Endodermal cell (in vitro differentiated cells): ENCODE measurements around the gene CLDN12. TPM values are rescaled to one million over a fixed set of nuclear protein-coding genes. Genes with fewer than 3 reads are reported as not detected.
"Not testable (repeated sequence)": the region's sequence is repeated elsewhere in the genome, so short reads cannot be mapped to it uniquely, and the experiment has no call there.

Experiments
- DNase-seq: peaks from one replicate; pipeline ENCODE4 v3.0.0-alpha.2; 2017
- H3K27ac ChIP-seq: 2 replicates; pipeline ENCODE4 v1.5.1; 2013; ENCODE audit warnings: mild to moderate bottlenecking, low read depth, low read length, moderate library complexity
- H3K27me3 ChIP-seq: 2 replicates; pipeline ENCODE4 v1.6.1; 2013; ENCODE audit warnings: mild to moderate bottlenecking, low read length, moderate library complexity; ENCODE audit not compliant: insufficient read depth, control insufficient read depth, poor library complexity, severe bottlenecking
- H3K36me3 ChIP-seq: 2 replicates; pipeline ENCODE4 v1.7.0; 2013; ENCODE audit warnings: mild to moderate bottlenecking, low read length, moderate library complexity; ENCODE audit not compliant: control insufficient read depth, insufficient read depth
- H3K4me1 ChIP-seq: one replicate; pipeline ENCODE4 v1.7.0; 2013; ENCODE audit warnings: low read length; ENCODE audit not compliant: control insufficient read depth, insufficient read depth
- H3K4me3 ChIP-seq: 2 replicates; pipeline ENCODE4 v1.5.1; 2013; ENCODE audit warnings: mild to moderate bottlenecking, low read length, moderate library complexity
- H3K9ac ChIP-seq: 2 replicates; pipeline ENCODE4 v1.6.1; 2013; ENCODE audit warnings: mild to moderate bottlenecking, low read length, moderate library complexity; ENCODE audit not compliant: poor library complexity, severe bottlenecking; ENCODE audit errors: extremely low read depth
- H3K9me3 ChIP-seq: 2 replicates; pipeline ENCODE4 v1.6.1; 2013; ENCODE audit warnings: mild to moderate bottlenecking, low read length, moderate library complexity; ENCODE audit not compliant: control insufficient read depth
- H3K27ac Mint-ChIP-seq: 2 replicates; pipeline ENCODE4 v1.8.0; 2020; ENCODE audit warnings: mixed read lengths
- H3K27me3 Mint-ChIP-seq: 2 replicates; pipeline ENCODE4 v1.8.0; 2021; ENCODE audit warnings: mild to moderate bottlenecking, mixed read lengths; ENCODE audit not compliant: insufficient read depth
- H3K36me3 Mint-ChIP-seq: 2 replicates; pipeline ENCODE4 v1.8.0; 2020; ENCODE audit warnings: low read depth, mixed read lengths
- H3K4me1 Mint-ChIP-seq: 2 replicates; pipeline ENCODE4 v1.8.0; 2020; ENCODE audit warnings: mixed read lengths
- H3K4me3 Mint-ChIP-seq: 2 replicates; pipeline ENCODE4 v1.8.0; 2020; ENCODE audit warnings: mild to moderate bottlenecking, moderate library complexity, mixed read lengths
- H3K9me3 Mint-ChIP-seq: 2 replicates; pipeline ENCODE4 v1.8.0; 2020; ENCODE audit warnings: mild to moderate bottlenecking, mixed read lengths
- CTCF ChIP-seq: fragments of 200-600 bp; sonication (generic); conservative IDR thresholded peaks from 2 replicates; pipeline ENCODE4 v1.5.0; 2021; ENCODE audit warnings: antibody characterized with exemption, mild to moderate bottlenecking
- WGBS, 2 experiments: methylation state at CpG; one replicate each; pipeline versions ENCODE4 v1.1.5 to v1.1.7; 2013; ENCODE audit warnings: missing lambda C conversion rate in 2 of 2, mixed read lengths in 1 of 2; ENCODE audit not compliant: insufficient coverage in 1 of 2, insufficient read length in 1 of 2; 5-methylcytosine and 5-hydroxymethylcytosine counted together
- total RNA-seq, 2 donors: library from RNA; stranded (reverse); fragmentation: NEBNext Ultra II Directional in 1 of 2; extraction: Animal tissue kit (Norgen Biotek cat#: 25700) in 1 of 2; gene quantifications; 2 replicates in 1 of 2; 3 replicates in 1 of 2; pipeline ENCODE4 v1.2.1, GENCODE V29; 2021

CLDN12 gene
- total RNA-seq, 2 donors from 2014 or later = 50.3 to 51.6 TPM

GRCh38 chr7:90461219-90461618 lies 58.0 kb downstream of the CLDN12 start:
- Histone ChIP-seq H3K4me3 (no peak overlapping the region), H3K27ac (no peak overlapping the region), H3K9me3 (peaks cover 25% of the 10 kb centered on the region), H3K36me3 (no peaks in the 10 kb centered on the region), H3K27me3 (peaks cover 2% of the 10 kb centered on the region), H3K4me1 (no peaks in the 10 kb centered on the region), H3K9ac (no peak overlapping the region)
- DNase-seq = no peak
- Mint-ChIP-seq H3K4me3 (no peak overlapping the region), H3K27ac (no peak overlapping the region), H3K36me3 (no peaks in the 10 kb centered on the region), H3K9me3 (peaks cover 38% of the 10 kb centered on the region), H3K4me1 (peaks cover 14% of the 10 kb centered on the region), H3K27me3 (no peaks in the 10 kb centered on the region)
- no peak for TF ChIP-seq CTCF

GRCh38 chr7:90463151-90463628 lies 59.9 kb downstream of the CLDN12 start:
- H3K27ac Mint-ChIP-seq, H3K36me3 ChIP-seq, H3K9ac ChIP-seq, H3K4me3 Mint-ChIP-seq, H3K4me1 Mint-ChIP-seq, H3K27me3 ChIP-seq, H3K27me3 Mint-ChIP-seq, DNase-seq, H3K4me1 ChIP-seq, H3K27ac ChIP-seq, H3K36me3 Mint-ChIP-seq, H3K4me3 ChIP-seq: not testable (repeated sequence)
- peaks cover 25% of the 10 kb centered on the region for H3K9me3 ChIP-seq
- H3K9me3 Mint-ChIP-seq = peaks cover 38% of the 10 kb centered on the region
- WGBS, 2 experiments = 90 to 100% methylated on average over 4 of the region's 4 CpGs

Other genes starting within 250 kb of the CLDN12 start
- 1 to 10 TPM in 1 of 2 donors, under 1 TPM in 1; 0.66 to 3.8 TPM for gene STEAP1, start 249.0 kb upstream of the CLDN12 start, total RNA-seq
- gene STEAP2, start 191.7 kb upstream of the CLDN12 start, total RNA-seq = 10 to 100 TPM in 1 of 2 donors, 1 to 10 TPM in 1; 4.0 to 11.0 TPM
- gene CFAP69, start 158.3 kb upstream of the CLDN12 start, total RNA-seq = 1 to 10 TPM; 4.9 to 6.6 TPM
- not detected for gene FAM237B, start 82.2 kb upstream of the CLDN12 start, total RNA-seq
- gene GTPBP10, start 56.7 kb upstream of the CLDN12 start, total RNA-seq = 10 to 100 TPM; 24.5 to 26.3 TPM
- gene PTTG1IP2, start 66.2 kb downstream of the CLDN12 start, total RNA-seq = not detected
- gene CDK14, start 192.9 kb downstream of the CLDN12 start, total RNA-seq = 10 to 100 TPM in 1 of 2 donors, 1 to 10 TPM in 1; 8.7 to 13.4 TPM